NCI-H146 (cell line): ENCODE data around the gene GFI1.
A peak's percentile ranks its signal among the peaks of the same experiment; 100 is the strongest.

ENCODE experiments used
- DNase-seq: peaks from one replicate; lab custom pipeline; 2025; lab: John Stamatoyannopoulos, UW

The GFI1 gene

DNA sequence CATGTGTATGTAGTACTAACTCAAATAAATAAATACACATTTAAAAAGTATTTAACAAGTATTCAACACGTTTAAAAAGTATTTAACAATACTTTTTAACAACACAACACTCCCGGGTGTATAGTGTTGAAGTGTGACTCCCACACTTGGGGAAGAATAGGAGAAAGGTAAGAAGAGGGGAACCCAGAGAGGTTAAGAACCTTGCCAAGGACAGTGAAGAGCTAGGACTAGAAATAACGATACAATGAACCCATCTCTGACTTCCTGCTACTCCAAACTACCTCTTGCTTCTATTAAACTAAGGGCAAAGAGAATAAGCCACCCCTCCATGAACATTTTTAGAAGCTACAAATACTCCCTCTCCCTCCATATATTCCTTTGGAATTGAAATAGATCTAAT, 1.7 kb upstream of the GFI1 start:
- DNase-seq = no peak

DNA sequence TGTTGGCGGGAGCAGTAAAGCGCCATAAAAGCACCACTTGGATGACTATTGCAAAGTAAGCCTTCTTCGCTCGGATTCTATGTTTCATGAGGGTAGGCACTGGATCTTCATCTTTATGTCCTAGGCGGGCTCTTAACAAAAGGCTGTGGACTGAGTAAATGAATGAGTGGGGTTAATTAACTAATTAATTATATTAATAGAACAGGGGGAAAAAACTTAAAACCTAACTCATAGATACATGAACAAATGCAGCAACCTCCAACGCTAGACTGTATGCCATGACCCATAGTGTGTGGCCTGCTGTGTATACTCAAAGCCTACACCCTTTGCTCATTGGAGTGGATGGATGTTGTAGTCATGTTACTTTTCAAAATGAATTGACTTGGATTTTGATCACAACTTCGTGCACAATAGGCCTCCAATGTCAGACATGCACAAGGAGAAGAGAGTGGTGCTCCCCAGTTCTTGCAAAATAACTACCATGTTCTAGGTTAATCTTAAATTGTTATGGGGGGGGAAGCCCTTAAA, 417 bp upstream of the GFI1 start:
- DNase-seq = no peak

DNA sequence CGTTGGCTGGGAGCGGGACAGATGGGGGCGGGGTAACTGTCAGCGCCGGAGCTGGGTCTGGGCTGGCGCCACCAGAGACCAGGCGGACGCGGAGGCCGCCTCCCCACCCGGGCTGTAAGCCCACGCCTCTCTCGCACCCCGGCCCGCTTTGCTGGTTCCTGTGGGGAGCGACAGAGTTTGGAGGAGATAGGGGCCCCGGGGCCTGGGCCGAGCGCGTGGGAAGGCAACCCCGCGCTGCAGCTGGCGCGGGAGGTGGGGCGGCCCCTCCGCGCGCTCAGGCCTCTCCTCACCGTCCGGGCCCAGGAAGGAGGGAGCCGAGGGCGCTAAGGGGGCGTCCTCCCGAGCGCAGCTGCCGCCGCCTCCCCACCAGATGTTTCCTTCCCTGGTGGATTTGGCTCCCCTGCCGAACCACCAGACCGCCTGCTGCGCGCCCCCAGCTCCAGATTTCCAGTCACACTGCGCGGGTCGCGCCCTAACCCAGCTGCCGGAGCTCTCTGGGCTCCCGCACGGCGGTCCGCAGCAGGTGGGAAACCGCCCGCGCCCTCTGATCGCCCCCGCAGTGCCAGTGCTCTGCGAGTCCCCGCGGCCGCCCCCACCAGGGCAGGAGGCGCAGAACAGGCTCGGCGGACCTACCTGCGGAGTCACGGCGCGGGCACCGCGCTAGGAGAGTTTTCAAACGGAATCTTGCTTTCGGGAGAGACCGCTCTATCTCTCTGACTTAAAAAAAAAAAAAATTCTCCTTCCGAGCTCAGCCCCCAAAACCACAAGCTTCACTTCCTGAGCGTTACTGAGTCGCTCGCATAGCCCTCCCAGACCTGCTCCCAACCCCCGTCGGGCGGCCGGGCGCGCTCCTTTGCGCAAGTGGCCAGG, 1.1 kb downstream of the GFI1 start:
- DNase-seq = peak; percentile 82

DNA sequence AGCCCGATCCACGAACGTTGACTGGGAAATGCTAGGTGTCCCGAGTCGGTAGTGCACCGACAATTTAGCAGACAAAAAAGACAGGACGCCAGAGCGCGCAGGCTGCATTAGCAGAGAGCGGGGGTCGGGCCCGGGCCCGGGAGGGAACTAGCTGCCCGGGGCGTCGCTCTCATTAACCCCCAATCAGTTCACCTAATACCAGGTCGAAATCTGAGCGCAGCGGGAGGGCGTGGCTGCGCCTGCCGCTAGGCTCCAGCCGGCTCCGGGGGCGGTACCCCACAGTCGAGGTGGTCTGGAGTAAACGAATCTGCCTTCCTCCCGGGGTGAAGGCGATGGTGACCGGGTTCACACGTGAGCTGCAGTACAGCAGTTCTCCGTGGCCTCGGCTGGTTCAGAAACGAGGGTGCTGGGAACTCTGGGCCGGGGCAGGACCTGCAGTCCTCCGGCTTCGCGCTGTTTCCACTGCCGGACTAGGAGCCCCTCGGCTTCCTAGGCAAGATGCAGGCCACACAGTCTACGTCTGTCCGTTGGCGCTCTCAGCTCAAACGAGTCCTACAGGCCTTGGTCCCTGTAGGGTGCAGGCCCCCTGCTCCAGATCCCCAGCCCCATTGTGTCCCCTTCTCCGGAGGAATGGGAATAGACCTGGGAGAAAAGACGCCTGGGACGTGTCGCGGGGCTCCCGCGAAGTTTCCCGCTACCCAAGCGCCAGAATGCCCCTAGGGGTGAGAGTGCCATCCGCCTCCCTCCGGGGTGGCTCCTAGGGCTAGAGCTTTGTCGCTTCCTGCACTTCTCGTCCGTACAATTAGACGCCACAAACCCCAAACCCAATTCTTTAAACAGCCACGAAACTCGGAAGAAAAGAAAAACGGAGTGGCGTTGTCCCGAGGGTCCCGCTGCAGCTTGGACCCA, 2.0 kb downstream of the GFI1 start:
- peak; percentile 62 for DNase-seq

DNA sequence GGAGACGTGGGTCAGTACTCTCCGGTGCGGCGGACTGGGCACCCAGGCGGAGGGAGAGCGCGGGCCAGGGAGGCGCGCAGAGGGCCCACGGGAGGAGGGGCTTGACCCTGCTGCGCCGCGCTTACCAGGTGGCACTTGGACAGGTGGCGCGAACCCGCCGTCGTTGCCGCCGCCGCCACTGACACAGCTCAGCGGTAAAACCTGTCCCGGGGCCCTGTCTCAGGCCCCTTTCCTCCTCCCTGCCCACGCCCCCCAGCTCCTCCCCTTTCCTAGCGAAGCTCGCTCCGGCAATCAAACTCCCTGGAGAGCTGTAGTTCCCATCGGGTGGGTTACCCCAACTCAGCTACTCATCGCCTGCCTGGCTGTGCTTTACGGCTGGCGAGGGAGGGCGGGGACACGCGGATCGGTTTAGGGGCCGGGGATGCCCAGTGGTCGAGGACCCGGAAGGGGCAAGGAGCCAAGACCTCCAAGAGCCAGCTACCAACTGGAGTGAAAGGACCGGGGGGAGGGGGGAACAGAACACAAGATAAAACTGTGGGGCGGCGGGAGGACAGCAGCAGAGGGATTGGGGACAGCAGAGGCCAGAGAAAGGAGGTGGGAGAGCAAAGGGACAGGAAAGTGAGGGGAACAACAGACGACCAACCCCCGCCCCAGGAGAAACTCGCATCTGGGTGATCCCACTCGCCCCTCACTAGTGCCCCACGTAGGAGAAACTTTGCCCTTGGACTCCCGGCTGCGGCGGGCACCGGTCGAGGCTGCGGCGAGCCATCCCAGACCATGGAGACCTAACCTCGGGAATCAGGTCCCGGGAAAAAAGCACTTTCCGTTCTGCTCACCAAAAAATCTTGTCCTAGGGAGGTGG, 2.9 kb downstream of the GFI1 start:
- peak; percentile 77 for DNase-seq

DNA sequence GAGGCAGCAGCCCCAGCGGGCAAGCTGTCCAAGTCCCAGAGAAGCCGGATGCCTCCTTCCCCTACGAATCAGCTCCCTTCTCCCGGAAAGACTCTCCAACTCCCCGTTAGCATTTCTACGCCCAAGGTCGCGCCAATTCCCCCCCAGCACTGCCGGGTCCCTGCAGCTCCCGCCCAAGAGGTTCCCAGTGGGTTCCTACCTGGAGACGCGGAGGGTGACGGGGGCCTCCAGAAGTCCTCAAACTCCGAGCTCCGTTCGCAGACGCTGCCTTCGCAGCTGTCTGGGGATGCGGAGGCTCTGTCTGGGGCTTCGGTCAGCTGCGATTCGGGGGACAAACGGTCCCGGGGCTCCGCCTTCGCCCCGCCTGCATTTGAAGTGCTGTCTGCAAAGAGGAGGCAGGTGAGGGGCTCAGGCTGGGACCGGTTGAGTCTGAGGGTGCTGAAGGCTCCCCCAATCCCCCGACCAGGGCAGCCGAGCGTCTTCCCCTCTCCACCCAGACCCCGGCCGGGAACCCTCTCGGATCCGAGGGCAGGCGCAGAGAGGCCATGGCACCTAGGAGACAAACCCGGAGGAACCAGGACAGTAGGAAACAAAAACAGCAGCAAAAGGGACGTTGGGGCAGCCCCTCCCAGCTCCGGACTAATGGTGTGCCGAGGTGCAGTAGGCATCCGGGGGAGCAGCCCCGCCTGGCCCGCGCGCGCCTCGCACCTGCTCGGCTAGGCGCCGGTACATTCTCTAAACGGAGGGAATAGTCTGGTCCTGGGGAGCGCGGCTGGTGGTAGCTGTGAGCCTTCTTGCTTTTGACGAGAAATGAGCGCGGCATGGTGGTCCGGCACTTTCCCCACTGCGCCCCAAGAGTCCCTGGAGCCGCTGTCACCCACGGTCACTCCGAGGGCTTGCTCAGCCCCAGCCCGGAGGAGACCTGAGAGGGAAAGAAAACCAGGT, 3.8 kb downstream of the GFI1 start:
- peak; percentile 63 for DNase-seq

DNA sequence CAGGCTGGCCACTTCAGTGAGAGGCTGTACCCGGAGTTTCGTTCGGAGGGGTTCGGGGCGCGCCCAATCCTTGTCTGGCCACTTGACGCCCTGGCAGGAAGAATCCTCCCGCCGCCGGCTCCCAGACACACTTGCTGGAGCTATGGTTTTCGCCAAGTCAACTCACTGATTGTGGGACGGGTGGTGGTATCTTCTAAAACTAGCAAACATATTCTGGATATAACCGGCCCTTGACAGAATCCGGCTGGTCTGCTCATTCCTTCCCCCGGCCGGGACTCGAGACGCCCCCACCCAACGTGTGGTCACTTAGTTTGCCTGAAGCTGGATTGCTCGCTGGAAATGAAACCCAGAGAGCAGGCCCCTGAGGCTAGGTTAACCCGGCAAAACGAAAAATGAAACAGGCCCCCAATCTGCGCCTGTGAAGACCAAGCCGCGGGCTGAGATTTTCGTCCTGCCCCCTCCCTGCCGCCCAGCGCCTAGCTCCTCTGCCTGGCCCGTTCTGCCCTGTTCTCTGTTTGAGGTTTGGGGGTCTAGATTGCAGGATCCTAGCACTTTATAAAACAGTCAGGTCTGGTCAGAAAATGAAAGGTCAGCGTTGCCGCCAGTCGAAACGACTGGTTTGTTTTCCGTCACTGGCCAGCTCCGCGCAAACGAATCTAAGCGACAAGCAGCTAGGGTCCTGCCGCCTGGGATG, 4.6 kb downstream of the GFI1 start:
- DNase-seq = no peak

DNA sequence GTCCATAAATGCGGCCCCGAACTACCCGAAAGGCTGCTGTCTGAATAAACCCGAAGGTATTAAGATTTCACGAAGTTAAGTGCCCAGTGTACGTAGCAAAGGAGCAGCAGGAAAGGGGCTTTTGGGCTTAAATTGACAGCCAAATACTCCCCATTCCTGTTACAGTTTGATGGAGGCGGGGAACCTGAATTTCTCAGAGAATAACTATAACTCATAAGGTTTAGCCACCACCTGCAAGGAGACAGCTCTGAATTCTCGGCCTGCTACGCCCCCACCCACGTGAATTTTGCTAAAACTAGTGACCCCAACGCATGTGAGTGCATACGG, 5.2 kb downstream of the GFI1 start:
- no peak for DNase-seq

DNA sequence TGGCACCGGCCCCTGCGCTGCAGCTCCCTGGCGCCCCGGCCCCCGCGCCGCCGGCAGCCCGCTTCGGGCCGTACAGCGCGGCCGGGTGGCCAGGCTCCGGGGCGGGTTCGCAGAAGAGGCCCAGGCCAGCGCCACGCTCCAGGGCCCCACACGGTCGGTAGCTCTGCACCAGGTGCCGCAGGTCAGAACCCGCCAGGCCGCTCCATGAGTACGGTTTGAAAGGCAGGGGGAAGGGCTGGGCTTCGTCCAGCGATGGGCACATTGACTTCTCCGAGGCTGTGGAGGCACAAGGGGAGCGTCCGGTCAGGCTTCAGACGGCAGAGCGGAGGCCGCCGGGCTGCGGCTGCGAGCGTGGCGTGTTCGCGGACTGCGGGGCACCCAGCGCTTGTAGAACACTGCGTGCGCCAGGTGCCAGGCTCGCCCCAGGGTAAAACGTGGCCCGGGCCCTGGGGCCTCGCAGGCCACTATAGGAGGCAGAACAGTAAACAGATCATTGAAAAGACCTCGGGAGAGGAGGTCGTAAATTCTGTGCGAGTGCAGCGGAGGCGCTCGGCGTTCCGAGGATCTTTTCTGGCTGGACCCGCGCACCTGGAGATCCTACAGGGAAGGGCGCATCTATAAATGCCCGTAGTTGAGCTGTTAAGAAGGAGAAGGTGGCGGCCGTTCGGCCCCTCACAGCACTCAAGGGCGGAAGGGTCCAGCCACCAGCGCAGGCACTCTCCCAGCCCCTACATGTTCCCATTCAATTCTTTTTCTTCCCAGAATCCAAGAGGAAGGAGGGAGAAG, 5.7 kb downstream of the GFI1 start:
- no peak for DNase-seq

DNA sequence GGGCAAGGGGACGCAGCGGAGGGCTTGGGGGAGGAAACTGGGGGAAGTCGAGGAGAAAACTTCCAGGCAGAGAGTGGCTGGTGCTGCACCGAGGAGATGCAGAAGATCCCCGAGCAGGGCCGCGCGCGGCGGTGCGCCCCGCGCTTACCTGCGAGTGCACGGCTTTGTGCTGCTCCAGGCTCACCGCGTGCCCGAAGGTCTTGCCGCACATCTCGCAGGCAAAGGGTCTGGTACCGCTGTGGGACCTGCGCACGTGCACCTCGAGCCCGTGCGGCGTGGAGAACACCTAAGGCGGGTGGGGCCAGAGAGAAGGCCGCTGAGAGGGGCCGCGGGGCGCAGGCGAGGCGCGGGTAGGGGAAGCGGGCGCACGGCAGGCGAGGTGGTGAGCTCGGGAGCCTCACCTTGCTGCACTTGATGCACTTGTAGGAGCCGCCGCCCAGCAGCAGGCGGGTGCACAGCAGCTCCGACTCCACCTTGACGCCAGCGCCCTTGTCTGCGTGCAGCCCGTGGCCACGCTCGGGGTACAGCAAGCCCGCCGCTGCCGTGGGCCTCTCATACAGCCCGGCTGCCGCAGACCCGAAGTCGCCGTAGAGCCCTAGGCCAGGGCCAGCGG, 6.4 kb downstream of the GFI1 start:
- no peak for DNase-seq

DNA sequence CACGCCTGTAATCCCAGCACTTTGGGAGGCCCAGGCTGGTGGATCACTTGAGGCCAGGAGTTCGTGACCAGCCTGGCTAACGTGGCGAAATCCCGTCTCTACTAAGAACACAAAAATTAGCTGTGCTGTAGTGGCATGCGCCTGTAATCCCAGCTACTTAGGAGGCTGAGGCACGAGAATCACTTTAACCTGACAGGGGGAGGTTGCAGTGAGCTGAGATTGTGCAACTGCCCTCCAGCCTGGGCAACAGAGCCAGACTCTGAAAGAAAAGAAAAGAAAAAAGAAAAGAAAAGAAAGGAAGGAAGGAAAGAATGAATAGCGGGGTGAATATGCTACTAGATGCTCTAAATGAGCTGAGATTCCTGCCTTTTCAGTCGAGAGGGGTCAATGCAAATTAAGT, 7.1 kb downstream of the GFI1 start:
- DNase-seq = no peak

DNA sequence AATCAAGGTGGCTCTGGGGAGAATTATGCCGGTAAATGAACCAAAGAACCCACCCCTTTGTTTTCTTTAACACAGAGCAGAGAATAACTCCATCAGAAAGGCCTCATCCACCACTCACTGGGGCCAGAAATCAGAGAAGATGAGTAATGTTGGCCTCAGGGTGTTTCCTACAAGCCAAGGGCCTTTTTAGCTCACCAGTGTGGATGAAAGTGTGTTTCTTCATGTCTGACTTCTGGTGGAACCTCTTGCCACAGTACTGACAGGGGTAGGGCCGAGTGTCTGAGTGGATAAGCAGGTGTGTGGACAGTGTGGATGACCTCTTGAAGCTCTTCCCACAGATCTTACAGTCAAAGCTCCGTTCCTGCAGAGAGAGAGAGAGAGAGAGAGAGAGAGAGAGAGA, 8.3 kb downstream of the GFI1 start:
- DNase-seq = no peak

DNA sequence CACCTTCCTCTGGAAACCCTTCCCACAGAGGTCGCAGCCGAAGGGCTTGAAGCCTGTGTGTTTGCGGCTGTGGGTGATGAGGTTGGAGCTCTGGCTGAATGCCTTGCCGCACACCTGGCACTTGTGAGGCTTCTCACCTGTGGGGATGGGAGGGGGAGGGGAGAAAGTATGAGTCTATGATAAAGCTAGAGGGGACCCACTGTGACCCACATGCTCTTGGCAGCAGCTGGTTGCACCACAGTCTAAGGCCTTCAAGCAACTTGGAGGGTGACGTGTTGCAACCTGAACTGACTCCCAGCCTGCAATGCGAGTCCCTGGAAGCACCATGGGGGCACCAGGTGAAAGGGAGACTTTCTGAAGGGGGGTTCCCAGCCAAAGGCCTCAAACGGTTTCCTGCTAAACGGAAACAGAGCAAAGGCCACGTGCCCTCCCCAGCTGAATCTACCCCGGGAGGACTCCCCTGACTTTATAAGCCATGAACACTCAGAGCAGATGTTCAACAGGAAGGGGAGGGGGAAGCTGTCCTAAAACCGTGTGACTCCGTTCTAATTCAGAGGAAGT, 10.6 kb downstream of the GFI1 start:
- no peak for DNase-seq

DNA sequence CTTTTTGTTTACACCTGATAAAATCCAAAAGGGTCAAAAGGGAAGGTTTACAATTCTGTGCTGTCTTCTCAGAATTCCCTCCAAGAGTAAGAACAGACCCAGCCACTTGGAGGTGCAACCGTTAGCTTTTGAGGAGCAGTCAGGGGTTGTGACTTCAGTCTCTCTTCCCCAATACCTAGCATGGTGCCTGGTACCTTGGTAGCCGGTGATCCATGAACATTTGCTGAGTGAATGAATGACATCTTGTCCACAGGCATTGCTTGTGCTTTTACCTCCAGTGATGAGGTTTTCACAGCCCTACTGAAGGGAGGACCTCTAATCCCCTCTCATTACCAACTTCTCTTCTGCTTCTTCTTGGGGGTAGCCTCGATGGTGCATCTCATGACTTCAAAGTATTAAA, 11.7 kb downstream of the GFI1 start:
- DNase-seq = no peak

DNA sequence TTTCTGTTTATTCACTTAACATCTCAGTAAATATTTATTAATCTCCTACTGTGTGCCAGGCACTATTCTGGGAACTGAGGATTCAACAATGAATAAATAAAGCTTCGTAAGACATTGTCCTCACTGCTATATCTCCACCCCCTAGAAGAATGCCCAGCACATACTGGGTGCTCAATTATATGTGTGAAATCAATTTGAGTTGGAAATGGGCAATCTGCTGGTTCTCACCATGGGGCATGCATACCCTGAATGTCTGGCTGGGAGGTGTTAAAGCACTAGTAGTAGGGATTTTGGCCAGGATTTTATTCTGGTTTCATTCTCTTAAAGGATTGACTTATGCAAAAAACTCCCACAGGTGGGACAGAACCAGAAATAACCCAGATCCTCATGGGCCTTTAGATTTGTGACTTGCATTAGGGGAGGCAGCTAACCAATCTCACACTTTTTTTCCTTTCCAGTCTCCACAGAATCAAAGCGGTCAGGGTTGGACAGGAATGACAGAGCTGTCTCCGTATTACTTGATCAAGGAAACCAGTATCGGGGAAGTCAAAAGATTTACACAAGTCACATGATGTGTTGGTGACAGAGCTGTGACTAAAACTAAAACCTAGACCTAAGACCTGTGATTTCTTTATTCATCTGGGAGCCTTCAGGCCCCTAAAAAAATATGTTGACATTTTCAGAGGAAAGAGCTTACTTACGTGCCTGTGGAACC, 12.8 kb downstream of the GFI1 start:
- DNase-seq = no peak

DNA sequence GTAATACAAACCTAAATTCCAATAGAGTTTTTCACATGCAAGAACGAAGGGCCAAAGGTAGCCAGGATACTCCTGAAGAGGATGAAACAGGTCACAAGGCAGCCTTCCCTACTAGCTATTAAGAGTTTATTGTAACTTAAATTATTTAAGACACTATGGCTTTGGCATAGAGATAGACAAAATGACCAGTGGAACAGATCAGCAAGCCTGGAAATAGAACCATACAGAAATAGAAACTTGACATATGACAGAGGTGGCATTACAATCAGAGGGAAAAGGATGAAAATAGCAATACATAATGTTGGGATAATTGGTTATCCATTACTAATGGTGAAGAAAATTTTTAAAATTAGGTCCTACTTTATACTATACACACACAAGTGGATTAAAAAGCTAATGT, 16.5 kb downstream of the GFI1 start:
- no peak for DNase-seq

DNA sequence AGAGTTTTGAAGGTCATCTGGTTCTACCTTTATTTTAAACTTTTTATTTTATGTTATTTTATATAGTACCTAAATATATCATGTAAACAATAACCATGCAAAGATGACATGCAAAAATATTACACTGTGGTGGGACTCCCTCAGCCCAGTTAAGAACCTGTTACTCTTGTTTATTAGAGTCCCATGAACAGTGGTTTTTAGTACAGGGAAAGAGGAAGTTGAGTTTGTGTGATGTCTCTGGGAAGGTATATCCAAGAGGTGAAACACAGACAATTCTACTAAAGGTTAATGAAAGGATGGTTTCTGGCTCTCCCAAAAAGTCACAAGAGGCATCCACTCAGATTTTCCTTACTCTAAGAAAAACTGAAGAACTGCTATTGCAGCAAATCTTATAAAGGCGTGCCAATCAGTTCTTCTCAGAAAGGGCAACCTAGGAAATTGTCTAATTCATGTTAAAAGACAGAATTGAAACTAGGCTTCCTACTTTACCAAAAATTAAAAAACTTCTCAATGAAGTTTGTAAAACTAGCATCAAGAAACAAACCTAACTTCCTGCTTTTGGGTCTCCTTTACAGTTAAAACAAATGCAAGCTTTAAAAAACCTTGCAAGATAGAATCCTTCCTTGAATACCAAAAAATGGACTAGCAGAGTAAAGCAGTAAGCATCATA, 19.9 kb downstream of the GFI1 start:
- no peak for DNase-seq

DNA sequence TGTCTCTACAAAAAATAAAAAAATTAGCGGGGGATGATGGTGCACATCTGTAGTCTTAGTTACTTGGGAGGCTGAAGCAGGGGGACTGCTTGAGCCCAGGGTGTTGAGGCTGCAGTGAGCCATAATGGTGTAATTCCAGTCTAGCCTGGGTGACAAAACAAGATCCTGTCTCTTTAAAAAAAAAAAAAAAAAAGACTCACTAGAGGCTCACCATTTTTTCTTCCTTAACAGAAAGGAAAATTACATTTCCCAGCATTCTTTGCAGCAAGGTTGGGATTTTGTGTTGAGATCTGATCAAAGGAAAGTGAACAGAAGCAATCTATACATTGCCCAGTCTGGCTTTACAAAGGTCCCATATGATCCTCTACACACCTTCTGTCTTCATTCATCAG, 21.5 kb downstream of the GFI1 start:
- DNase-seq = no peak
